Right lobe of liver (tissue), 4 donors: Measurements from ENCODE around the gene CALD1.

Experiments
- POLR2A ChIP-seq: fragments of 450-650 bp; IDR thresholded peaks from one replicate; pipeline ENCODE4 v1.6.1; 2017; ENCODE audit warnings: antibody characterized with exemption, mild to moderate bottlenecking
- TF ChIP-seq, protein P1 (sequence below), 4 donors: fragments of 200-600 bp in 3 of 4; fragments of 450-650 bp in 1 of 4; IDR thresholded peaks; one replicate each; pipeline versions ENCODE4 v1.5.1 to v1.8.0; 2016 to 2022; ENCODE audit warnings: antibody characterized with exemption in 4 of 4, mild to moderate bottlenecking in 2 of 4
- donor health status: DM: no; HTN: no; CAD: no.
- donor health status: DM: no; HTN: no; CAD: no.
- donor health status: DM: no; HTN: yes; CAD: no.

DNA sequence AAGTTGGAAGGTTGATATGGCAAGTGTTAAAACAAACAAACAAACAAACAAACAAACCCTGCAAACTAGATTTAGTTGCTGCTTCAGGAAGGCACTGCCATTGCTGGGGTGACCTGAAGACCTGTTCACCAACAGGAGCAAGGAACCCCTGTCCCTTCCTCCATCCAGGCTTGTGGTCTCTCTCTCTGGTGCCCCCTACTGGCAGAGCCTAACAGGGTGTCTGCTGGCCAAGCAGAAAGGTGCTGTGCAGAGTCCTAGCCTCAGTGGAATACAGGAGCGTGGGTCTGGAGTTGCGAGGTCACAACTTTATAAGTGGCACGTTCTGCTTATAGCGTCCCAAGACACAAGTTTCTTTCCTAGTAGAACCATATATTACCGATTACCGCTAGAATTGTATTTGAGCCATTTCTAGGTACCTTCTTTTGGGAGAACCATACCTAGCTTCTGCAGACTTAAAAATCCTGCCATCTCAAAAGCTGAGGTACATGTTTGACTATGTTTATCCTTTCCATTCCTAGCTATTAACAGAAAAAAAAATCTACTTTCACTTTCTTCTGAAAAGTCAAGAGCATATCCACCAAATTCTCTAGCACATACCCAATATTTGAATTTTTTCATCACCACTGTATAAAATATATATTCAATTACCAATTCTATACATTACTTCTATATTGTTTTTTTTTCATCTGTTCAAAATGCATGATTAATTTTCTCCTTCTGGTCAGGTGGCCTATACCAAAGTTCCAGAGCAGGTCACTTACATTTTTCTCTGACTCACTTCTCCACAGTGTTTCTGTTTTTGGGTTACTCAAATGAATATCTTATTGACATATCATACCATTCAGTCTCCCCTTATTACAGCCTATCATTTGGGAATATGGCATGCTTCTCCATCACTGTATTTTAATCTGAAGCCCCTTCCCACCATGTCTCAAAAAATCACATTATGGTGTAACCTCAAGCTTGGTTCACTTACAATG lies 29.1 kb upstream of the CALD1 start:
- TF ChIP-seq POLR2A, result no peak
- TF ChIP-seq, protein P1, sequence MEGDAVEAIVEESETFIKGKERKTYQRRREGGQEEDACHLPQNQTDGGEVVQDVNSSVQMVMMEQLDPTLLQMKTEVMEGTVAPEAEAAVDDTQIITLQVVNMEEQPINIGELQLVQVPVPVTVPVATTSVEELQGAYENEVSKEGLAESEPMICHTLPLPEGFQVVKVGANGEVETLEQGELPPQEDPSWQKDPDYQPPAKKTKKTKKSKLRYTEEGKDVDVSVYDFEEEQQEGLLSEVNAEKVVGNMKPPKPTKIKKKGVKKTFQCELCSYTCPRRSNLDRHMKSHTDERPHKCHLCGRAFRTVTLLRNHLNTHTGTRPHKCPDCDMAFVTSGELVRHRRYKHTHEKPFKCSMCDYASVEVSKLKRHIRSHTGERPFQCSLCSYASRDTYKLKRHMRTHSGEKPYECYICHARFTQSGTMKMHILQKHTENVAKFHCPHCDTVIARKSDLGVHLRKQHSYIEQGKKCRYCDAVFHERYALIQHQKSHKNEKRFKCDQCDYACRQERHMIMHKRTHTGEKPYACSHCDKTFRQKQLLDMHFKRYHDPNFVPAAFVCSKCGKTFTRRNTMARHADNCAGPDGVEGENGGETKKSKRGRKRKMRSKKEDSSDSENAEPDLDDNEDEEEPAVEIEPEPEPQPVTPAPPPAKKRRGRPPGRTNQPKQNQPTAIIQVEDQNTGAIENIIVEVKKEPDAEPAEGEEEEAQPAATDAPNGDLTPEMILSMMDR (IDR thresholded peaks at IDR 0.05), result peak; percentile 67 to 84 (median 70)
